Measurements from ENCODE around the gene HDAC9. TPM values are rescaled to one million over a fixed set of nuclear protein-coding genes. Genes with fewer than 3 reads are reported as not detected.
A peak's percentile ranks its signal among the peaks of the same experiment; 100 is the strongest.

The HDAC9 gene
- total RNA-seq, 1 donor from 2014 or later: 27.6 TPM

DNA sequence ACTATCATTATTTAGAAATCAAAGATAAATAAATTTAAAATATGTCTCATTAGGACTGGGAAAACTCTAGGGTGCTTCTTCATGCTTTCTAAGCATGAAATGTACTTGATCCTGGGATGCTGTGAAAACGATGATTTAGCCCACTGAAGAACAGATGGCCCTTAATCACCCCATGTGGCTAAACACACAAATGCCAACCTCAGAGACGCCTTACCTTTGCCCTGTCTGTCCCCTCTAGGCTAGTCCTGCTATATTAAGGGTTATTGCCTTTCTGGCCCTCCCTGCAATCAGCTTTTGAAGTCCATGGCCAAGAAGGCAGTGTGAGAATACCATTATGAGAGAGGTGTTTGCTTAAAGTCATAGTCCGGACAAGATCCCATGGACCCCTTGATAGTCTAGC lies 404.7 kb downstream of the HDAC9 start:
- Histone ChIP-seq H3K4me1 (ENCODE audit: insufficient read depth, low read length) (peaks cover 10% of the 10 kb centered on the region), H3K27ac (ENCODE audit: low read depth, low read length) (no peak overlapping the region), H3K27me3 (ENCODE audit: insufficient read depth, low read length) (no peaks in the 10 kb centered on the region), H3K9me3 (ENCODE audit: insufficient read depth, low read depth, low read length) (no peaks in the 10 kb centered on the region), H2AFZ (ENCODE audit: low read depth, low read length) (no peak overlapping the region), H4K20me1 (ENCODE audit: insufficient read depth, low read length) (no peaks in the 10 kb centered on the region), H3K4me3 (ENCODE audit: insufficient read depth, low read depth, low read length) (no peak overlapping the region), H3K4me2 (ENCODE audit: low read length) (no peak overlapping the region), H3K36me3 (ENCODE audit: insufficient read depth, low read length) (no peaks in the 10 kb centered on the region), H3K79me2 (ENCODE audit: insufficient read depth, low read length) (no peaks in the 10 kb centered on the region), H3K9ac (ENCODE audit: low read length) (no peak overlapping the region)
- FAIRE-seq (no peak), DNase-seq (ENCODE audit: low read depth) (no peak)
- Mint-ChIP-seq H3K27me3 (ENCODE audit: low read depth, unreplicated experiment) (no peaks in the 10 kb centered on the region), H3K27ac (ENCODE audit: unreplicated experiment) (no peak overlapping the region), H3K4me3 (ENCODE audit: unreplicated experiment) (no peak overlapping the region), H3K36me3 (ENCODE audit: low read depth, unreplicated experiment) (no peaks in the 10 kb centered on the region), H3K9me3 (ENCODE audit: unreplicated experiment) (no peaks in the 10 kb centered on the region), H3K4me1 (ENCODE audit: low read depth, unreplicated experiment) (peaks cover 4% of the 10 kb centered on the region)
- TF ChIP-seq EZH2 (IDR thresholded peaks at IDR 0.05; ENCODE audit: insufficient read depth, low read length) (no peak), CTCF (IDR thresholded peaks at IDR 0.05; ENCODE audit: insufficient read depth, low read depth, low read length) (no peak)

DNA sequence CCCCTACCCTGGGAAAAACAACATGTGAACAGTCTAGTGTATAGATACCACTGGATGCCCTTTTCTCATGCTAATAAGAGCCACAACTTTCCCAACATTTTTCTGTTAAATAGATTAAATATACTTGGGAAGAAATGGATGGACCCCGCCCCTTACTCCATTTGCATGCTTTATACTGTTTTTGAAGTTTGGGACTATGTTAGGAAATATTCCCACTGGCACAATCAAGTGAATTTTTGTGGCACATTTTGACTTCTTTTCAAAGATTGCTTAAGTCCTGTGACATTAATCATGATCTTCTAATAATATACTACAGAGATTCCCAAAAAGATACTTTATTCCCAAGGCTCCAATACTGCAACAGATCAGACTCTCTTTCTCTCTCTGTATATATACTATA lies 405.3 kb downstream of the HDAC9 start:
- H3K27ac Mint-ChIP-seq (ENCODE audit: unreplicated experiment): no peak overlapping the region
- TF ChIP-seq EZH2 (IDR thresholded peaks at IDR 0.05; ENCODE audit: insufficient read depth, low read length): no peak
- FAIRE-seq (no peak), DNase-seq (ENCODE audit: low read depth) (peak; percentile 61)
- Histone ChIP-seq H2AFZ (ENCODE audit: low read depth, low read length) (no peak overlapping the region), H3K4me2 (ENCODE audit: low read length) (no peak overlapping the region), H3K36me3 (ENCODE audit: insufficient read depth, low read length) (no peaks in the 10 kb centered on the region), H3K9ac (ENCODE audit: low read length) (no peak overlapping the region), H3K4me1 (ENCODE audit: insufficient read depth, low read length) (peaks cover 6% of the 10 kb centered on the region), H3K27me3 (ENCODE audit: insufficient read depth, low read length) (no peaks in the 10 kb centered on the region), H3K9me3 (ENCODE audit: insufficient read depth, low read depth, low read length) (no peaks in the 10 kb centered on the region), H4K20me1 (ENCODE audit: insufficient read depth, low read length) (no peaks in the 10 kb centered on the region), H3K27ac (ENCODE audit: low read depth, low read length) (no peak overlapping the region), H3K79me2 (ENCODE audit: insufficient read depth, low read length) (no peaks in the 10 kb centered on the region), H3K4me3 (ENCODE audit: insufficient read depth, low read depth, low read length) (no peak overlapping the region)
- H3K9me3 Mint-ChIP-seq (ENCODE audit: unreplicated experiment): no peaks in the 10 kb centered on the region
- H3K4me1 Mint-ChIP-seq (ENCODE audit: low read depth, unreplicated experiment): peaks cover 4% of the 10 kb centered on the region
- H3K27me3 Mint-ChIP-seq (ENCODE audit: low read depth, unreplicated experiment): no peaks in the 10 kb centered on the region
- no peaks in the 10 kb centered on the region for H3K36me3 Mint-ChIP-seq (ENCODE audit: low read depth, unreplicated experiment)
- H3K4me3 Mint-ChIP-seq (ENCODE audit: unreplicated experiment): no peak overlapping the region

GRCh38 chr7:18901351-18901750 lies 405.8 kb downstream of the HDAC9 start:
- H3K4me1 Mint-ChIP-seq (ENCODE audit: low read depth, unreplicated experiment): peaks cover 1% of the 10 kb centered on the region
- H3K27ac Mint-ChIP-seq (ENCODE audit: unreplicated experiment): no peak overlapping the region
- no peaks in the 10 kb centered on the region for H3K36me3 Mint-ChIP-seq (ENCODE audit: low read depth, unreplicated experiment)
- no peaks in the 10 kb centered on the region for H3K9me3 ChIP-seq (ENCODE audit: insufficient read depth, low read depth, low read length)
- no peaks in the 10 kb centered on the region for H3K27me3 Mint-ChIP-seq (ENCODE audit: low read depth, unreplicated experiment)
- no peaks in the 10 kb centered on the region for H3K27me3 ChIP-seq (ENCODE audit: insufficient read depth, low read length)
- TF ChIP-seq CTCF (IDR thresholded peaks at IDR 0.05; ENCODE audit: insufficient read depth, low read depth, low read length): no peak
- TF ChIP-seq EZH2 (IDR thresholded peaks at IDR 0.05; ENCODE audit: insufficient read depth, low read length): no peak
- no peaks in the 10 kb centered on the region for H3K9me3 Mint-ChIP-seq (ENCODE audit: unreplicated experiment)
- no peaks in the 10 kb centered on the region for H3K79me2 ChIP-seq (ENCODE audit: insufficient read depth, low read length)
- DNase-seq (ENCODE audit: low read depth) (no peak), FAIRE-seq (no peak)
- H3K4me3 Mint-ChIP-seq (ENCODE audit: unreplicated experiment): no peak overlapping the region
- H3K4me3 ChIP-seq (ENCODE audit: insufficient read depth, low read depth, low read length): no peak overlapping the region
- no peaks in the 10 kb centered on the region for H4K20me1 ChIP-seq (ENCODE audit: insufficient read depth, low read length)
- peaks cover under 1% of the 10 kb centered on the region for H3K4me1 ChIP-seq (ENCODE audit: insufficient read depth, low read length)
- H3K9ac ChIP-seq (ENCODE audit: low read length): no peak overlapping the region
- no peak overlapping the region for H3K27ac ChIP-seq (ENCODE audit: low read depth, low read length)
- H3K36me3 ChIP-seq (ENCODE audit: insufficient read depth, low read length): no peaks in the 10 kb centered on the region
- H2AFZ ChIP-seq (ENCODE audit: low read depth, low read length): no peak overlapping the region
- H3K4me2 ChIP-seq (ENCODE audit: low read length): no peak overlapping the region

Measured in astrocyte (in vitro differentiated cells and primary cell).